Measurements from ENCODE around the gene AGAP1.

The AGAP1 gene

DNA sequence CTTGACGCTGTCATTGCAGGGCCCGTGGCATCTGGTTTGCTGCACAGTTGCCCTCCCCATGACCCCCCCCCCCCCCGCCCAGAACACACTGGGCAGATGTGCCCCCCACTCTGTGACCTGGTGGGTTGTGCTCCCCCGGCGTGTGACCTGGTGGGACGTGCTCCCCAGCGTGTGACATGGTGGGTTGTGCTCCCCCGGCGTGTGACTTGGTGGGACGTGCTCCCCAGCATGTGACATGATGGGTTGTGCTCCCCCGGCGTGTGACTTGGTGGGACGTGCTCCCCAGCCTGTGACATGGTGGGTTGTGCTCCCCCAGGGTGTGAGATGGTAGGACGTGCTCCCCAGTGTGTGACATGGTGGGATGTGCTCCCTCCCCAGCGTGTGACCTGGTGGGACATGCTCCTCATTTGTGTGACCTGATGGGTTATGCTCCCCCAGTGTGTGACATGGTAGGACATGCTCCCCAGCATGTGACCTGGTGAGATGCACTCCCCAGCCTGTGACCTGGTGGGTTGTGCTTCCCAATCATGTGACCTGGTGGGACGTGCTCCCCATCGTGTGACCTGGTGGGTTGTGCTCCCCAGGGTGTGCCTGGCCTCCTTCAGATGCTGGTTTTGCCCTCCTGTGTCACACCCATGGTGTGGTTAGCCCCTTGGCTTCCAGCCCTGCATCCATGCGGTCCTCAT is 213.7 kb downstream of the AGAP1 start:
- TF ChIP-seq, protein P1, sequence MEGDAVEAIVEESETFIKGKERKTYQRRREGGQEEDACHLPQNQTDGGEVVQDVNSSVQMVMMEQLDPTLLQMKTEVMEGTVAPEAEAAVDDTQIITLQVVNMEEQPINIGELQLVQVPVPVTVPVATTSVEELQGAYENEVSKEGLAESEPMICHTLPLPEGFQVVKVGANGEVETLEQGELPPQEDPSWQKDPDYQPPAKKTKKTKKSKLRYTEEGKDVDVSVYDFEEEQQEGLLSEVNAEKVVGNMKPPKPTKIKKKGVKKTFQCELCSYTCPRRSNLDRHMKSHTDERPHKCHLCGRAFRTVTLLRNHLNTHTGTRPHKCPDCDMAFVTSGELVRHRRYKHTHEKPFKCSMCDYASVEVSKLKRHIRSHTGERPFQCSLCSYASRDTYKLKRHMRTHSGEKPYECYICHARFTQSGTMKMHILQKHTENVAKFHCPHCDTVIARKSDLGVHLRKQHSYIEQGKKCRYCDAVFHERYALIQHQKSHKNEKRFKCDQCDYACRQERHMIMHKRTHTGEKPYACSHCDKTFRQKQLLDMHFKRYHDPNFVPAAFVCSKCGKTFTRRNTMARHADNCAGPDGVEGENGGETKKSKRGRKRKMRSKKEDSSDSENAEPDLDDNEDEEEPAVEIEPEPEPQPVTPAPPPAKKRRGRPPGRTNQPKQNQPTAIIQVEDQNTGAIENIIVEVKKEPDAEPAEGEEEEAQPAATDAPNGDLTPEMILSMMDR (IDR thresholded peaks at IDR 0.05; ENCODE audit: insufficient read depth, low read depth, low read length, missing control alignments), result no peak
- no peak for DNase-seq (ENCODE audit: low read depth)
- no peak overlapping the region for H3K4me3 ChIP-seq (ENCODE audit: low read depth, low read length)

DNA sequence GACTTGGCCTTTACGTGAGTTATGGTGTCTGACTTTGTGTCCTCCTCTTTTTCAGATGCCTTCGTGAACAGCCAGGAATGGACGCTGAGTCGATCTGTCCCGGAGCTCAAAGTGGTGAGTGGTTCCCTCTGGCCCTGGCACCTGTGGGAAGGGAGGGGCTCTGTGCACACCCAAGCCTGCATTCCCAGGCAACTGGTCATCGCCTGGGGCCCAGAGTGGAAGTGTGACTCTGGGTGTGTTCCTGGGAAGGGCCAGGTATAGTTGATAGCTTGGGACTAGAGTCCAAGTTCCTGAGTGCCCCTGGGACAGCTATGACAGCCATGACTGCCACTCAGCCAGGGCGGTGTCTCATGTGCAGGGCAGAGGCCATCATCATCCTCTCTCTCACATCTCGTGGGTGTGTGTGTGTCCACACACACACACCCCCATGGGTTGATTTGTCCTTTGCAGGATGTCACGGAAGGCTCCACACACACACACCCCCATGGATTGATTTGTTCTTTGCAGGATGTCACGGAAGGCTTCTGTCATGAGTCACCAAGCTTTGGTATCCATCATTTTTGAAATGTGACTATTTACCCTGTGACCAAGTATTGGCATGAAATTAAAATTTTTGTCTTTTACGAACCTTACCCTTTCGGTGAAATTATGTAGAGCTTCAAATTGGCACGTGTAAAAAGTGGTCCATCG is 215.4 kb downstream of the AGAP1 start:
- no peak overlapping the region for H3K4me3 ChIP-seq (ENCODE audit: low read depth, low read length)
- TF ChIP-seq, protein P1 (IDR thresholded peaks at IDR 0.05; ENCODE audit: insufficient read depth, low read depth, low read length, missing control alignments), result no peak
- no peak for DNase-seq (ENCODE audit: low read depth)

DNA sequence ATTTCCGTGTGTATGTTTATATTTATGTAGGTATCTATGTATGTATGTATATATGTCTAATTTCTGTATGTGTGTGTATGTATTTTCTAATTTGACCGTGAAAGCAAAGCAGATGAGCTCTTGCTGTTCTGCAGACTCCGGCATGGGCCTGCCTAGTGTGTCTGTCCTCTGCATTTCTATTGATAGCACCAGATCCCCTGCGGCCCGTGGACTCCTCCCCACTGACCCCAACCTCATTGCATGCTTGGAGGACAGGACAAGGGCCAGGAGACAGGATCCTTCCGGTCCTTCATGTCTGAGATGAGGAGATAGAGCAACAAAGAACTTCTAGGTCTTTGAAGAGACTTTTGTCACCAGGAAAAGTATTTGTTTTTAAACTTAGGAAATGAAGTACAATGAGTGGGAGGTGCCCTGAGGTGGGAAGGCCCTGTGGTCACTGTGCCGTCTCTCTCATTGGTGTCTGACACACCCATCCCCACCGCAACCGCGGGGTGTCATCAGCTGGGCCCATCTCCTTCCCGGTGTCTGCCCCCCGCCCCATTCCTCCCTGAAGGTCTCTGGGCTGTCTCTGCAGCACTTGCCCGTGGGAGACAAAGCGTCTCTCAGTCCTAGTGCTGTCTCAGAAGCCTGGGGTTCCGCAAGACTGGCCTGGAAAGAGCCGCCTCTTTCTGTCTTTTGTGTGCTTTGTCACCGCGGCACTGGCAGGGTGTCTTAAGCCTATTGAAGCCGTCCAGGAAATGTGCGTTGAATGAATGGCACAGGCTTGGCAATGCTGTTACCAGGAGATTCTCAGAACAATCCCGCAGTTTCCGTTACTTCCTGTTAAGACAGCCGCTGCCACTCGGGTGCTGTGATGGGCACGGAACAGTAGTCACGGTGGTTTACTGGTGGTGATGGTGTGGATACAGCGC is 216.4 kb downstream of the AGAP1 start:
- TF ChIP-seq, protein P1 (IDR thresholded peaks at IDR 0.05; ENCODE audit: insufficient read depth, low read depth, low read length, missing control alignments), result no peak
- no peak for DNase-seq (ENCODE audit: low read depth)
- no peak overlapping the region for H3K4me3 ChIP-seq (ENCODE audit: low read depth, low read length)

DNA sequence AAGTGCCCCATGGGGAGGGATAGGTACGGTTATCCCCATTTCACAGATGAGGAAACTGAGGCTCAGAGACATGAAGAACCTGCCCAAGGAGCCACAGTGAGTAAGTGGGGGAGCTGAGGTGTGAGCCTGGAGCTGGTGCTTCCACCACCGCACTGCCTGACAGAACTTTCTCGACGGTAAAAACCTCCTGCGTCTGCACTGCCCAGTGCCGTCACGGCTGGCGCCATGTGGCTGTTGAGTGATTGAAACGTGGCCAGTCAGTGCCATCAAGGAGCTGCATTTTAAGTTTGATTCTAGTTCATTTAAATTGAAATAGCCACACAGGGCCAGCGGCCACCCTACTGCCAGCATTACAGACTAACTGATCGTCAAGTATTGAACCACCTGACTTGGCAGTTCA is 217.1 kb downstream of the AGAP1 start:
- TF ChIP-seq, protein P1 (IDR thresholded peaks at IDR 0.05; ENCODE audit: insufficient read depth, low read depth, low read length, missing control alignments), result no peak
- no peak overlapping the region for H3K4me3 ChIP-seq (ENCODE audit: low read depth, low read length)
- no peak for DNase-seq (ENCODE audit: low read depth)

DNA sequence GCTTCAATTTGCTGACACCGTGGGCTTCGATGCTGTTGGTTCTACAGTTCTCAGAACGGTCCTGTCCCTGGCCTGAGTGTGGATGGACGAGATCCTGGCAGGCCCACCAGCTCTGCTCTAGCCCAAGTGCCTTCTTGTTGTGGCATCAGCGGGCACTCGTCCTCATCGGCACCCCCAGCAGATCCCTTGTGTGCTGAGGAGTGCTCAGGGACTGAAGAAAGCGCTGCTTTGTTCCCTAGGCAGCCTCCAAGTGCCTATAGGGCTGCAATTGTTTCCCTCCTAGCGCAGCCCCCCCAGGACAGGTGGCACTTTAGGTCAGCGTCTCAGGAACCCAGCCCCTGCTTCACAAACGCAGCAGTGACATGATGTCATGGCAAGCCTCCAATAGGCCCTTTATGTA is 217.7 kb downstream of the AGAP1 start:
- no peak overlapping the region for H3K4me3 ChIP-seq (ENCODE audit: low read depth, low read length)
- TF ChIP-seq, protein P1 (IDR thresholded peaks at IDR 0.05; ENCODE audit: insufficient read depth, low read depth, low read length, missing control alignments), result no peak
- DNase-seq (ENCODE audit: low read depth), result no peak

DNA sequence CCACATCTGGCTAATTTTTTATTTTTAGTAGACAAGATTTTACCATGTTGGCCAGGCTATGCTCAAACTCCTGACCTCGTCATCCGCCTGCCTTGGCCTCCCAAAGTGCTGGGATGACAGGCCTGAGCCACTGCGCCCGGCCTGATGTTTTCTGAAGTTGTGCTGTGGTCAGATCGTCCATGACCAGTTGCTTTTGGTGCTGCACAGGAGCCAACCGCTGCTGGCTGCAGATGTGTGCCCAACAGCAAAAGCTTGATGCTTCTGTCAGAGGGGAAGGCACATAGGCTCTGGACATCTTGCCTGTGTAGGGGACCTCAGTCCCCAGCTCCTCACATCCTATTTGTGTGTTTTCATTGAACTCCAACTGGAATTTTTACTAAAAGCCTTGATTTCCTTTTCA is 218.3 kb downstream of the AGAP1 start:
- H3K4me3 ChIP-seq (ENCODE audit: low read depth, low read length), result no peak overlapping the region
- no peak for DNase-seq (ENCODE audit: low read depth)
- TF ChIP-seq, protein P1 (IDR thresholded peaks at IDR 0.05; ENCODE audit: insufficient read depth, low read depth, low read length, missing control alignments), result no peak

Measured in GM12865 (cell line).